KG1 (cell line): ENCODE results near the gene TFRC.
"Not testable (repeated sequence)": the region's sequence is repeated elsewhere in the genome, so short reads cannot be mapped to it uniquely, and the experiment has no call there.

Experiments
- DNase-seq: peaks from one replicate; lab custom pipeline; 2025; lab: John Stamatoyannopoulos, UW

TFRC gene

DNA sequence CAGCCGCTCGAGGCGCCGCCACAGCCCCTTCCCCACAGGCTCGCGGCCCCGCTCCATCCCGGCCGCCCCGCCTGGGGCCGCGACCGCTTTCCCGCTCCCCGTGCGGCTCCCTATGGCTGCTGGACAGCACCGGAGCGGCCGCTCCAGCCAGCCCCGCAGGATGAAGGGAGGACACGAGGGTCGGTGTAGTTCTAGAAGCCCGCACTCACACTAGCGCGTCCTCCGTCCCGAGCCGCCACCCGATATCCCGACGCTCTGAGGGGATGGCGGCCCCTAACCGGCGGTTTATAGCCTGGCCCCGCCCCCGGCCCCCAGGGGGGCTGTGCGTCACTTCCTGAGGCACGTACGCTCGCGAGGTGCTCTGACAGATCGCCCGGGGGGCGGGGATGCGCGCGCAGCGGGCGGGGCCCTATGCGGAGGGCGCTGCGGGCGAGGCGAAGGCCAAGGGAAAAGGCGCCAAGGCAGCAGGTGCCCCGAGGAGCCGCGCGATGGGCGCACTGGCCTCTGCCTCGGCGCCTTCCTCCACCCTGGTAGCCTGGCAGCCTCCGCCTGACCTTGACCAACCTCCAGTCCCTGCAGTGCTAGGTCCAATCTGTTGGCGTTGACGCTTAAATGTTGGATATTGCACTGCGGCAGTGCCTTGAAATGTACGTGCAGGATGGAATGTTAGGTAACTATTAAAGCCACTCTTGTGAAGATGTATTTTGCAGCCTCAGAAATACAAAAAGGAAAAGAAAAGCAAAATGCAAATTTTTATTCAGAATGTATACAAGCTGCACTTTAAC lies at the start of gene TFRC:
Gene TFRC, minus strand, starts transcription at position 257 of the 785 bp plus-strand sequence. CDS start 4,991 bp downstream, outside the sequence.
- peak; percentile 95 for DNase-seq

DNA sequence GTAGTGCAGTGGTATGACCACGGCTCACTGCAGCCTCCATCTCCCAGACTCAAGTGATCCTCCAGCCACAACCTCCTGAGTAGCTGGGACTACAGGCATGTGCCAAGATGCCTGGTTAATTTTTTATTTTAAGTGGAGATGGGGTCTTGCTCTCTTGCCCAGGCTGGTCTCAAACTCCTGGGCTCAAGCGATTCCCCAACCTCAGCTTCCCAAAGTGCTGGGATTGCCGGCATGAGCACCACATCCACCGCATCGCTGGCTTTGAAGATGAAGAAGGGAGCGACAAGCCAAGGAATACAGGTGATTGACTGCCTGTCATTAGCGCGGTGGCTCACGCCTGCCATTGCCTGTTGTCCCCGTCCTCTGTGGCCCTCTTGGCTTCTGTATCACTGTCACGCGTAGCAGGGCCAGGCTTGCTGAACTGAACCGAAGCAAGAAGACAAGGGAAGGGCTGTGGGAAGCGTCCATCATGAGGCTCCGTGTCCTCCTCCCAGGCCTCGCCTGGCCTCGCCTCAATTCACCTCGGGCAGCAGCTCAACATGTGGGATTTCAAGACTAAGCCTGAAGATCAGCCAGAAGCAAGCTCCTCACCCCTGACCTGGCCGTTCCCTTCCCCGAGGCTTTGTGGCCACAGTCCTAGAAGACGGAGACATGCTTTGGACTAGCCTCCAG lies 46.4 kb upstream of the TFRC start:
- DNase-seq, result no peak

DNA sequence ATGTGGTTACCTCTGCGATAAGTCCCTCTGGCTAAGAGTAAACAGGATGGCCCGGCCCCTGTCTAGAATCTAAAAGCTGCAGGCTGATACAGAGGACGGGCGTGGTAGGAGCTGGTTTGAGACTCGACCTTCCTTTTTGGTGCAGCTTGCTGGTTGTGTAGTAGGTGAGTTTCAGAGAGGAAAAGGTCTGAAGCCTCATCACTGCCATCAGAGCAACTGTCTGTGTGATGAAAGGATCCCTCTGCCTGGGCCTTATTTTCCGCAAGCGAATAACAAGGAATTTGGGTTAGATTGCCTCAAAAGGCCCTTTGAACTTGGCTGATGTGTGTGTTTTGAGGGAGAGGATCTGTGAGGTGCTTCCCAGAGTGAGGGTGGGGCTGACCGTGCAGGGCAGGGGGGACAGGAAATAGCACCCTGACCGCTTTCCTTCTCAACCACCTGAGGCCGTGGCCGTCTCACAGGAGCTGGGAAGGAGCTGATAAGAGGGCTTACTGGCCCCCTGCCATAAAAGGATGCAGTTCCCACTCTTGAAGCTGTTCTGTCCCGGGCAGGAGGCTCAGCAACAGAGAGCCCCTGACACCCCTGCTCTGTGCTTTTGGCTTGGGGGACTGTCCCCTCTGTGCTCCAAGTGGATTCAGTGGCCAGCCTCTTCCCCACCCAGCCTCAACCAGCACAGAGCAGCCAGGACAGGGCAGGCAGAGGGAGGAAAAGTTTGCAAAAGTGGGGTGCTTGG lies 45.6 kb upstream of the TFRC start:
- no peak for DNase-seq

DNA sequence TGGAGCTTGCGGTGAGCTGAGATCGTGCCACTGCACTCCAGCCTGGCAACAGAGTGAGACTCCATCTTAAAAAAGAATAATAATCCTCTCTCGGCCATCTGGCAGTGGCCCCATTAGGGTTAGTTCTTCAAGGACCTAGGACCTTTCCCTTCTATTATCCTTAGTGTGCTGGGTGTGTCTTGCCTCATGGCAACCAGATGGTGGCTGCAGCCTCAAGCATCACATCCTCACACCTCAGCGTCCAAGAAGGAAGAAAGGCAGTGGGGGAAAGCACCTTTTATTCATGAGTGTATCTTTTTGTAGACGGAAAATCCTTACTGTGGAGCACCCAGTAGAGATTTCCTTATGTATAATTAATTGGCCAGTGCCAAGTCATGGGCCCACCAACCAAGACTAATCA lies 42.7 kb upstream of the TFRC start:
- DNase-seq, result no peak

DNA sequence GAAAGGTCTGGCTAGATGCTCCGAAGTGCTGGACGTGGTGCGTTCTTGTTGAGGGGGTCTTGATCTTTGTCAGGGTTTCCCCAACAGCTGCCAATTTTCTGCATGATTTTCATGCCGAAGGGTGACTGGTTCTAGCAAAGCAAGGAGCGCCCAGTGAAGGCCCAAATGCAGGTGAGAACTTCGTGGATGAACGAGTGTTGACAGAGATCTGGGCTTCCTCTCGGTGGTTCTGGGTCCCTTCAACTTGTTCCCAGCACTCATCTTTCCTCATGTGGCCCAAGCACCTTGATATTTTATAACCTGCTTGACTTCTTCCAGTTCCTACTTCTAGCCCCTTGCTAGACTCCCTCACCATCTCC lies 40.8 kb upstream of the TFRC start:
- DNase-seq, result no peak

DNA sequence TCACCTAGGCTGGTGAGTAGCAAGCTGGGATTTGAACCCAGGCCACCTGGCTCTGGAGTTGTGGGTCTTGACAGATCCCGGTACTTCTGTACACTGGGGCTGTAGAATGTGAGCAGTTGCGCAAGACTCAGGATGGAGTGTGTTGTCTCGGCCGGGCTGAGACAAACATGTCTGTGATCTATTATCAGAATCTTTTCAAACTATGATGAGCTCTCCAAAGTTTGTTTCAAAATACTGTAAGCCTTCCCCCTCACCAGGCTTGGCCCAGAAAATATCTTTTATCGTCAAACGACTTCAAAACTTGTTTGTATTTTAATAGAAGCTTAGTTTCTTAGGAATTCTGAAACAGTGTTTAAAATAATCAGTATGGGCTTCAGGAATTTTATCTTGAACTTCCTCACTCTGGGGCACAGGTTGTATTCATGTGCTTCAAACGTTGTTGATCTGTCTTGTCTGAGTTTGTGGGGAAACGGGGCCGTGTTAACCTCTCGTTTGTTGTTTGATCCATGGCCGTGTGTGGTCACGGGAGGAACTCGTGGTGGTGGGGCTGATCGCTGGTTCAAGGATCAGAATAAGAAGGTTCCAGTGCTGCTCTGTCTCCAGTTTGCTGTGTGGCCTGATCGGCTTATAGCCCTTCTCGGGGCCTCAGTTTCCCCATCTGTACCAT lies 40.3 kb upstream of the TFRC start:
- no peak for DNase-seq

DNA sequence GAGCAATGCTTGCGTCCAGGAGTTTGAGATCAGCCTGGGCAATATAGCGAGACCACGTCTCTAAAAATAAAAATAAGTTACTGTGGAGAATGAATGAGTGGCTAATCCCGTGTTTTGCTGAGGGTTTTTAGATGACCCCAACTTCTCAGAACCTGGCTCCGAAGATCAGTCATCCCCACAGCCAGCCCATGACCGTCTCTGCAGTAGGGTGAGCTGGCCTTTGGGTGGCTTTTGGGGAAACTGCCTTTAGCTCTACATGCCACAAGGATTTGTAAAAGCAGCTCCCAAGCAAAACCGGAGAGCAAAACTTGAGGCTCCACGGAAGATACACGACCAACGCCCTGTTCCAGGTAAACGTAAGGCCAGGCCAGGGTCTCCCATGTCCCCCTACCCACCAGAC lies 39.2 kb upstream of the TFRC start:
- DNase-seq, result no peak

DNA sequence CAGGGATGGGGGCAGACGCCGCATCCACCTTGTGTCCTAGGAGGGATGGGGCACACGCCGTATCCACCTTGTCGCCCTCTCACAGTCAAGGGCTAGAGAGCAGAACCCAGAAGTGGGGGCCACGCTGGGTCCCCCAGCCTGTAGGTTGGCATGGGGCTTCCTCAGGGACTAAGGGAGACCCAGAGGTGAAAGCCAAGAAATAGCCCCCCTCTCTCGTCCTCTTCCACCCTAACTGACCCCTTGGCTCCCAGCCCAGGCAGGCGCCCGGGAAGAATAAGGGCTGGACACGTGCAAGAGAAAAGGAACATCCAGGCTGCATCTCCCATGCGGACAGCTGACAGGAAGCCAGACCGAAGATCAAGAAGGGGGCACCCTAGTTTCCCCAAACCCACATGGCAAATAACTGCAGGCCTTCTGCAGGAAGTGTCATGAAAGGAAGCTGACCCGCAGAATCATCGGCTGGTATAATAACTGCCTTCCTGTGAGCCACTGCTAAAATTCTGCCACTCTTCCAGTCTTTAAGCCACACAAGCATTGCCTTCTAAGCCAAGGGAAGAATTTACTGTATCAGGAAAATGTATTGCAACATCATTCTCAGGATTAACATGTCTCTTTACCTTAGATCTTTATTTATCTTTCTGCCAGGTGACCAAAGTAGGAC lies 38.5 kb upstream of the TFRC start:
- peak; percentile 62 for DNase-seq

DNA sequence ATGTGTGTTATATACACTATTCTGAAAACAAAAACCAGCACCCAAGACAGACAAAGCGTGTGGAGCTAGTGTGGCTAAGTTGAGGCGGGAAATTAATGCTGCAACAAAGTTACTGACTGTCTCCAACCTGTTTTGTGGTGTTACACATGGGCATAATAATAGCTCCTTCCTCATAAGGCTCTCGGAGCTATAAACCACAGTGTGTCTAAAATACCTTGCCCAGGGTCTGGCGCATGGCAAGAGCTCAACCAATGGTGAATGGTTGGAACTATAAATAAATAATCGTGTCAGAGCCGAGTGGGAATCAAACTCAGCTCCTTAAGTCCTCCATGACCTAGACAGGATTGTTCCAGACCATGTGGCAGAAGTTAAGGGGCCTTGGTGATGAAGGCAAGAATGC lies 35.9 kb upstream of the TFRC start:
- peak; percentile 72 for DNase-seq

DNA sequence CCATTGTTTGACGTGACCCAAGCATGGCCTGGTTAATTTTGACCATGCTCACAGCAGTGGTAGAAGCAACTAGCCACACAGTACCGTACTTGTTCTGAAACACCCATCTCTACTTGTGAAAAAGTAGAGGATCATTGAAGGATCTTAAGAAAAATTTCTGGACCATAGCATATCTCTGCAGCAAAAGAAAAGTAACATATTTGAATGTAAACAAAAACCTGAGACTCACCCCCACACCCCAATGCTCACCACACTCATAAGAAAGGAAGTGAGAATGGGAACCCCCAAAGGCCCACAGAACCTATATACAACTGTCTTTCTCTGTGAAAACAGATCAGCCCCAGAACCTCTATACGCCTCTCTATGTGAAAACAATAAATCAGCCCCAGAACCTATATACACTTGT lies 33.8 kb upstream of the TFRC start:
- DNase-seq, result no peak

DNA sequence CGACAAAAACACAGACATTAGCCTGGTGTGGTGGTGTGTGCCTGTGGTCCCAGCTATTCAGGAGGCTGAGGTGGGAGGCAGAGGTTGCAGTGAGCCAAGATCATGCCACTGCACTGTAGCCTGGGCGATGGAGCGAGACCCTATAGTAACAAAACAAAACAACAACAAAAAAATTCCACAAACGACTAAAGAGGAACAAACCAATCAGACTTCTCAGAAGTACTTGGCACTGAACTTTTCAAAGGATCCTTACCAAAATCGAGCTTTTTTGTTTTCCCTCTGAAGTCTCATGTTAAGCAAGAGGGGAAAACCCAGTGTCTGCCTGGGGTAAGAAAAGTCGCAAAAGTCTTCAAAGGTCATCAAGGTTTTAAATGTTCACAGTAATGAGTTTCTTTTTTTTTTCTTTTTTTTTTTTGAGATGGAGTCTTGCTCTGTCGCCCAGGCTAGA lies 30.1 kb upstream of the TFRC start:
- DNase-seq, result no peak

DNA sequence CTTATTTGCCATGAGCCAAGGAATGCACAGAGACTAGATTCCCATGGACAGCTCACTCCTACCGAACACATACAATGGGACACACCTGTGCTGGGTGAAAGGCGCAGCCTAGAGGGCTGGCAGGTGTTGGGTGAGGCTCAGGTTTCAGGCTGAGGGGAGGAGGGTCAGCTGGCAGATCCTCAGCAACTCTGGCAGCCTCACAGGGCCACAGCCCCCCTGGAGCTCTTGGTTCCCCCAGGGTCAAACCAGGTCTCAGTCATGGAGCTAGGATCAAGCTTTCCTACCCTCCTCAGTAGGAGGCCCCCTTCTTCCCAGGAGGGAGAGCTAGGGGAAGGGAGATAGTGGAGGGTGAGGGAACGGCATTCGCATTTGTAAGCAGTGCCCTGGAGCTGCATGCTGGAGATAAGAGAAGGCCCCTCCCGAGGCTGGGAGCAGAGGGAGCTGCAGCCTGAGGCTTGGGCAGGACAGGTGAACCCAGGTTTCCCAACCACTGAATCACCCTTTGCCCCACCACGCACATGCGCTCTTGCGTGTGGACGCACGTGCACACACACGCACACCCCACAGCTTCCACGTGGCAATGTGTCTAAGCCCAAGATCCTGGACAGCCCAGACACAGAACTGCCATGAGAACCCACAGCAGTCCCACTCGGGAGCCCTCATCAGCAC lies 26.3 kb upstream of the TFRC start:
- no peak for DNase-seq

DNA sequence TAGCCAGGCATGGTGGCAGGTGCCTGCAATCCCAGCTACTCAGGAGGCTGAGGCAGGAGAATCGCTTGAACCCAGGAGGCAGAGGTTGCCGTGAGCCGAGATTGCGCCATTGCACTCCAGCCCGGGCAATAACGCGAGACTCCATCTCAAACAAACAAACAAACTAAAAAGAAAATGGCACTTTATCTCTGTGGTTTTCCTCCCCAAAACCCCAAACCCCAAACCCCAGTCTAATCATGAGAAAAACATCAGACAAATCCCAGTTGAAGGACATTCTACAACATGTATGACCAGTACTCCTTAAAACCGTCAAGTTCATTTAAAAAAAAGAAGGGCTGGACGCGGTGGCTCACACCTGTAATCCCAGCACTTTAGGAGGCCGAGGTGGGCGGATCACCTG lies 22.8 kb upstream of the TFRC start:
- DNase-seq, result not testable (repeated sequence)

DNA sequence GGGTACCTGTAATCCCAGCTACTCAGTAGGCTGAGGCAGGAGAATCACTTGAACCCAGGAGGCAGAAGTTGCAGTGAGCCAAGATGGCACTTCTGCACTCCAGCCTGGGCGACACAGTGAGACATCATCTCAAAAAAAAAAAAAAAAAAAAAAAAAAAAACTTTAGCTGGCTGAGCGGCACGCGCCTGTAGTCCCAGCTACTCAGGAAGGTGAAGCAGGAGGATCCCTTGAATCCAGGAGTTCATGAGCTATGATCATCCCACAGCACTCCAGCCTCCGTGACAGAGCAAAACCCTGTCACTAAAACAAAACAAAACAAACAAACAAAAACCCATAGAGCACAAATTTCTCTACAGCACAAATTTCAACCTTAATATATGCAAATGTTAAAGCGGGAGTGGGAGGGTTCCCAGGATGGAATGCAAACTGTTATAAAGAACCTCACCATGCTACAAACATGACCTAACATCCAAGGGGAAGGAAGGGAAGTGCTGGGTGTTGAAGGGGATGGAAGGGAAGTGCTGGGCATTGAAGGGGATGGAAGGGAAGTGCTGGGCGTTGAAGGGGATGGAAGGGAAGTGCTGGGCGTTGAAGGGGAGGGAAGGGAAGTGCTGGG lies 16.6 kb upstream of the TFRC start:
- not testable (repeated sequence) for DNase-seq

DNA sequence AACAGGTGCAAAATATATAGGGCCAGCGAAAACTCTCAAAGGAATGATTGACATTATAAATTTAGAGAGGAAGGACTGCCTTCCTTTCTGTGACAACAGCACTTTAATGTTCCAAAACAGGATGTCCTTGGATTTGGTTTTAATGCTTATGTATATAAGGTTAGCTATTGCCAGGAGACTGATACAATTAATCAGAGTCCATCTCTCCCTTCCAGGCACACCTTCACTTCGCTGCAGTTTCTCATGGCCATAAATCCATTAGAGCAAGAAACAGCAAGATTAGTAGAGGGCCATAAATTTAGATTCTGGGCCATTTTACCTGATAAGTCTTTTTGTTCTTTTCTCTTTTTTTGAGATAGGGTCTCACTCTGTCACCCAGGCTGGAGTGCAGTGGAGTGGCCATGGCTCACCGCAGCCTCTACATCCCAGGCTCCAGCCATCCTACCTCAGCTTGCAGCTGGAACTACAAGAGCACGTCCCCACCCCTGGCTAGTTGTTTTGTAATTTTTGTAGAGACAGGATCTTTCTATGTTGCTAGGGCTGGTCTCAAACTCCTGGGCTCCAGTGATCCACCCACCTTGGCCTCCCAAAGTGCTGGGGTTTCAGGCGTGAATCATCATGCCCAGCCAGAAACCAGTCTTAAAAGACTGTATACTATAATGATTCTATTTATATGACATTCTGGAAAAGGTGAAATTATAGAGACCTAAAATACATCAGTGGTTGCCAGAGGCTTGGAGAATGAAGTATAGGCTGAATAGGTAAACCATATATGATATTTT lies 15.7 kb upstream of the TFRC start:
- no peak for DNase-seq

DNA sequence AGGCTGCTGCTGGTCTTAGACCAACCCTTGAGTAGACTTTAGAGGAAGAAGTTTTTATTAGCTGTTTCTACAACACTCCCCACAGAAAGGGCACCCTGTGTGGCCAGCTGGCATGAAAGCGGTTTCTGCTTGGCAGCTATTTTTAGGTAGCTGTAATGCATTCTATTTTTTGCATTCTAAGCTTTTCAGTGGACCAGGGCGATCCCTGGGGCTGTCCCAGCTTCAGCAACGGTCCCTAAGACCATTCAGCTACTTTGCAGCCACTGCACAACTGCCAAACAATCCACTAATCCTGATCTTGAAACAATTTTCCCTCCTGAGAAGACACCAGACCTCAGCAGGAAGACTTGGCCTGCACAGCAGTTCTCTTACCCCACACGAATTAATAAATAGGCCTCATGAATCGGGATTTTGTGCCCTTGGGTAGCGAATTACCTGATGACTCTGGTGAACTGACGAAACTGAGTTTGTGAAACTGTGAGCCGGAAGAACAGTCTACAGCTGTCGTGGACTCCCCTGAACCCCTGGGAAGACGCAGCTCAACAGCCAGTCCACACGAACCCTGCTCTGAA lies 14.6 kb upstream of the TFRC start:
- DNase-seq, result no peak

DNA sequence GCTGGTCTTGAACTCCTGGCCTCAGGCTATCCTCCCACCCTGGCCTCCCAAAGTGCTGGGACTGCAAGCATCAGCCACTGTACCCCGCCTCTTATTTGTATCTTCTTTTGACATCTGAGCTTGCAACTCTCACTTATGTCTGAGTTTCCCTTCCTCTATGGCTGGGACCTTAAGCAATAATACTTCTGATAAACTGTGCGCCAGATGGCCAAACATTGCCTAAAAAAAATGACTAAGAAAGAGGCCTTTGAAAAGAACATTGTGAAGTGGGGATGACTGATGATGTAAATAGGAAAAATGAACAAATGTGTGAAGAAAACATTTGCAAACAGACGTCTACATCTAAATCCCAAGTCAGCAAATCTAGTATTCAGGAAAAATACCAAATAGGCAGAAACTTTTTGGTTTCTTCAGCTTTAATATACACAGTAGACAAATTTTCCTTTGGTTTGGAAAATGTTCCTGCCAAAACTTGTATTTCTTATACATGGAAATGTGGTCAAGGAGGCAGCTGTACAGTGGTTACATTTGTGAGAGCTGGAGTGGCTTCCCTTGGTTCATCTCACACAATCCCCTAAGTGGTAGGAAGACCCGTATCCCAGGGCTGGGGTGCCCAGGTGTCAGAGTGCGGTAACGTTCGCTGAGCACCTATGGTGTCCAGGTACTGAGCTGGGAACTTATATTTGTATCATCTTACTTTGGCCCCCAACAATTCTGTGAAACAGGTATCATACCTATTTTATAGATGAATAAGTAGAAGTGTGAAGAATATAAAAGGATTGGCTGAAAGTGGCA lies 11.6 kb upstream of the TFRC start:
- DNase-seq, result no peak

DNA sequence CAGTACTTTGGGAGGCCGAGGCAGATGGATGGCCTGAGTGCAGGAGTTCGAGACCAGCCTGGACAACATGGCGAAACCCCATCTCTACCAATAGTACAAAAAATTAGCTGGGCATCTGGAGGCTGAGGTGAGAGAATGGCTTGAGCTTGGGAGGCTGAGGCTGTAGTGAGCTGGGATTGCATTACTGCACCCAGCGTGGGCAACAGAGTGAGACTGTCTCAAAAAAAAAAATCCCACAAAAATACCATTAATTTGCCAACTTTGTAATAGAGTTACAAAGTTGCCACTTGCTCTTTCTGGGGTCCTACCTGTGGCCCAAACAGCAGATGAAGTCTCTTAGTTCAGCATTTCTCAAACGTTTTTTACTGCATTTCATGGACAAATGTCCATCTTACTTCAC lies 6.0 kb upstream of the TFRC start:
- no peak for DNase-seq

DNA sequence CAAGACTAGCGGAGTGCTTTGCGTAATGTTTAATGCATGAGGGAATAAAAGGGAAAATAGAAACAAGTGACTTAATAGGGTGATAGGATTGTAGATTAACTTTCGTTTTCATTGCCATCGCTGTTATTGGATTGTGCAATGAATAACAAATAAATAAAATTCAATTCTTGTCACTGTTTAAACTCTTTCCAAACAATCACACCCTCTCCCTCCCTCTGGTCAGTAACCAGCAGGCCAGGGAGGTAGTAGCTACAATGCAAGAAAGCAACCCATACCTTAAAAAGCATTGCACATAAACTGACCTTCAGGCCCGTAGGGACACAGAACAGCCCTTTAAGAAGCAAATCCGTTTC lies 705 bp upstream of the TFRC start:
- no peak for DNase-seq
